Breast epithelium (tissue), 3 donors: Measurements from ENCODE around the gene SLC5A11.

Experiments used
- CTCF ChIP-seq, 3 donors: fragments of 450-650 bp; IDR thresholded peaks; one replicate each; pipeline ENCODE4 v1.5.1; 2016 to 2017; ENCODE audit warnings: antibody characterized with exemption in 3 of 3, mild to moderate bottlenecking in 3 of 3, moderate library complexity in 3 of 3
- POLR2AphosphoS5 ChIP-seq, 3 donors: sonication (generic); formaldehyde crosslinking; IDR thresholded peaks; one replicate each; pipeline ENCODE4 v1.6.1; 2017; ENCODE audit warnings: antibody characterized with exemption in 3 of 3

GRCh38 chr16:24853169-24853824 lies 7.5 kb downstream of the SLC5A11 start:
- no peak for TF ChIP-seq CTCF (IDR thresholded peaks at IDR 0.05)
- no peak for TF ChIP-seq POLR2AphosphoS5 (IDR thresholded peaks at IDR 0.05)
